ENCODE measurements around the gene KRAS. TPM values are rescaled to one million over a fixed set of nuclear protein-coding genes. Genes with fewer than 3 reads are reported as not detected.

KRAS gene
- polyA plus RNA-seq, 1 donor (not counting 4 experiments of a cell fraction or from before 2014, with no cell fraction given) = 26.1 TPM

GRCh38 chr12:25257590-25258324, 7.0 kb upstream of the KRAS start:
- Histone ChIP-seq H3K79me2 (ENCODE audit: control insufficient read depth, insufficient read depth, low read length) (no peaks in the 10 kb centered on the region), H3K27me3 (ENCODE audit: control insufficient read depth, extremely low read depth, insufficient read depth, low read length) (no peaks in the 10 kb centered on the region), H3K36me3 (ENCODE audit: control insufficient read depth in 2 of 2, extremely low read depth in 1 of 2, insufficient read depth in 2 of 2, low read length in 2 of 2) (no peaks in the 10 kb centered on the region), H3K9me3 (ENCODE audit: control insufficient read depth, low read depth, low read length) (no peaks in the 10 kb centered on the region), H2AFZ (ENCODE audit: control insufficient read depth, low read length) (peak overlapping the region; percentile 92), H3K9me1 (ENCODE audit: control insufficient read depth, extremely low read depth, insufficient read depth, low read length) (no peaks in the 10 kb centered on the region), H3K4me1 (ENCODE audit: control insufficient read depth, extremely low read depth, insufficient read depth, low read length) (peaks cover 7% of the 10 kb centered on the region), H3K27ac (ENCODE audit: control insufficient read depth, insufficient read depth, low read length) (no peak overlapping the region), H4K20me1 (ENCODE audit: control insufficient read depth, extremely low read depth, insufficient read depth, low read length) (no peaks in the 10 kb centered on the region), H3K4me3 (ENCODE audit: control insufficient read depth in 2 of 3, extremely low read depth in 1 of 3, insufficient read depth in 2 of 3, low read depth in 1 of 3, low read length in 3 of 3) (no peak overlapping the region), H3K4me2 (ENCODE audit: control insufficient read depth, extremely low read depth, insufficient read depth, low read depth, low read length) (no peak overlapping the region), H3K9ac (ENCODE audit: control insufficient read depth, extremely low read depth, insufficient read depth, low read length) (no peak overlapping the region)
- TF ChIP-seq EZH2 (IDR thresholded peaks at IDR 0.05; ENCODE audit: low read length) (no peak), CTCF (optimal IDR thresholded peaks at IDR 0.05 in 1 of 3, IDR thresholded peaks at IDR 0.05 in 1 of 3, conservative IDR thresholded peaks at IDR 0.05 in 1 of 3; ENCODE audit: extremely low read depth in 1 of 3, insufficient read depth in 2 of 3, low read length in 3 of 3) (no peak)
- DNase-seq (ENCODE audit: low read depth, low spot score) = no peak
- FAIRE-seq = no peak
- dilution Hi-C loops (cut with MboI; ENCODE audit: extremely low pct_ligation_motif_present, low sequenced_read_pairs) = no loop called here

- peak overlapping the region; percentile 38 for H3K4me2 ChIP-seq (ENCODE audit: control insufficient read depth, extremely low read depth, insufficient read depth, low read depth, low read length)
- peak overlapping the region; percentile 13 for H3K9ac ChIP-seq (ENCODE audit: control insufficient read depth, extremely low read depth, insufficient read depth, low read length)
- no peaks in the 10 kb centered on the region for H3K27me3 ChIP-seq (ENCODE audit: control insufficient read depth, extremely low read depth, insufficient read depth, low read length)
- no peak for DNase-seq (ENCODE audit: low read depth, low spot score)
- dilution Hi-C loops (cut with MboI; ENCODE audit: extremely low pct_ligation_motif_present, low sequenced_read_pairs) = no loop called here
- no peaks in the 10 kb centered on the region for H3K9me1 ChIP-seq (ENCODE audit: control insufficient read depth, extremely low read depth, insufficient read depth, low read length)
- H3K4me1 ChIP-seq (ENCODE audit: control insufficient read depth, extremely low read depth, insufficient read depth, low read length) = peaks cover 7% of the 10 kb centered on the region
- H3K79me2 ChIP-seq (ENCODE audit: control insufficient read depth, insufficient read depth, low read length) = no peaks in the 10 kb centered on the region
- H3K4me3 ChIP-seq (ENCODE audit: control insufficient read depth in 2 of 3, extremely low read depth in 1 of 3, insufficient read depth in 2 of 3, low read depth in 1 of 3, low read length in 3 of 3) = no peak overlapping the region
- H3K9me3 ChIP-seq (ENCODE audit: control insufficient read depth, low read depth, low read length) = no peaks in the 10 kb centered on the region
- no peak for TF ChIP-seq EZH2 (IDR thresholded peaks at IDR 0.05; ENCODE audit: low read length)
- no peak for TF ChIP-seq CTCF (optimal IDR thresholded peaks at IDR 0.05 in 1 of 3, IDR thresholded peaks at IDR 0.05 in 1 of 3, conservative IDR thresholded peaks at IDR 0.05 in 1 of 3; ENCODE audit: extremely low read depth in 1 of 3, insufficient read depth in 2 of 3, low read length in 3 of 3)
- FAIRE-seq = peak; percentile 71
- no peak overlapping the region for H3K27ac ChIP-seq (ENCODE audit: control insufficient read depth, insufficient read depth, low read length)
- H3K36me3 ChIP-seq (ENCODE audit: control insufficient read depth in 2 of 2, extremely low read depth in 1 of 2, insufficient read depth in 2 of 2, low read length in 2 of 2) = no peaks in the 10 kb centered on the region
- H2AFZ ChIP-seq (ENCODE audit: control insufficient read depth, low read length) = peak overlapping the region; percentile 92
- H4K20me1 ChIP-seq (ENCODE audit: control insufficient read depth, extremely low read depth, insufficient read depth, low read length) = no peaks in the 10 kb centered on the region
Measured at GRCh38 chr12:25256826-25257225, 6.1 kb upstream of the KRAS start.
